HepG2 (cell line): Measurements from ENCODE around the gene EEF1AKMT3. TPM values are rescaled to one million over a fixed set of nuclear protein-coding genes. Genes with fewer than 3 reads are reported as not detected.

Experiments used
- ATF1 ChIP-seq: IDR thresholded peaks from 2 replicates; pipeline ENCODE4 v1.6.1; 2016; ENCODE audit warnings: mild to moderate bottlenecking, control low read depth
- CCAR2 ChIP-seq: fragments of 200-400 bp; formaldehyde crosslinking; optimal IDR thresholded peaks from 2 replicates; pipeline ENCODE3; 2018; ENCODE audit warnings: low read depth, mild to moderate bottlenecking, low read length, moderate library complexity
- DRAP1 ChIP-seq: IDR thresholded peaks from 2 replicates; pipeline ENCODE4 v1.6.1; 2016; ENCODE audit warnings: missing genetic modification reagents, missing compliant biosample characterization
- GMEB2 ChIP-seq: IDR thresholded peaks from 2 replicates; pipeline ENCODE4 v1.6.1; 2016; ENCODE audit warnings: missing biosample characterization, missing genetic modification reagents, low read depth
- HMGXB3 ChIP-seq: sonication (generic); formaldehyde crosslinking; IDR thresholded peaks from 2 replicates; pipeline ENCODE4 v1.4.0; 2020; ENCODE audit warnings: missing genetic modification reagents, borderline replicate concordance
- ISL2 ChIP-seq: sonication (generic); formaldehyde crosslinking; IDR thresholded peaks from 2 replicates; pipeline ENCODE4 v1.5.0; 2020; ENCODE audit warnings: missing genetic modification reagents
- REPIN1 ChIP-seq: sonication (generic); formaldehyde crosslinking; IDR thresholded peaks from 2 replicates; pipeline ENCODE4 v1.8.0; 2022; ENCODE audit warnings: missing genetic modification reagents, low read depth, mild to moderate bottlenecking, borderline replicate concordance
- RXRA ChIP-seq: sonication (generic); formaldehyde crosslinking; IDR thresholded peaks from 2 replicates; pipeline ENCODE4 v1.5.1; 2020; ENCODE audit warnings: missing genetic modification reagents
- SIX1 ChIP-seq: sonication (generic); formaldehyde crosslinking; IDR thresholded peaks from 2 replicates; pipeline ENCODE4 v1.4.0; 2020; ENCODE audit warnings: missing genetic modification reagents, borderline replicate concordance
- TFDP1 ChIP-seq: IDR thresholded peaks from 2 replicates; pipeline ENCODE4 v1.6.1; 2016; ENCODE audit warnings: missing compliant biosample characterization, missing genetic modification reagents, borderline replicate concordance
- THAP7 ChIP-seq: sonication (generic); formaldehyde crosslinking; IDR thresholded peaks from 2 replicates; pipeline ENCODE4 v1.8.1; 2023; ENCODE audit warnings: mild to moderate bottlenecking, missing genetic modification reagents
- THRA ChIP-seq: sonication (generic); formaldehyde crosslinking; IDR thresholded peaks from 2 replicates; pipeline ENCODE4 v1.4.0; 2020; ENCODE audit warnings: missing genetic modification reagents, borderline replicate concordance
- ZFP41 ChIP-seq: sonication (generic); formaldehyde crosslinking; IDR thresholded peaks from 2 replicates; pipeline ENCODE4 v1.4.0; 2020; ENCODE audit warnings: mild to moderate bottlenecking, missing genetic modification reagents, borderline replicate concordance
- ZNF225 ChIP-seq: sonication (generic); formaldehyde crosslinking; IDR thresholded peaks from 2 replicates; pipeline ENCODE4 v1.4.0; 2020; ENCODE audit warnings: mild to moderate bottlenecking, missing genetic modification reagents
- ZNF234 ChIP-seq: sonication (generic); formaldehyde crosslinking; conservative IDR thresholded peaks from 2 replicates; pipeline ENCODE4 v1.5.1; 2020; ENCODE audit warnings: mild to moderate bottlenecking, missing genetic modification reagents
- ZNF337 ChIP-seq: sonication (generic); formaldehyde crosslinking; IDR thresholded peaks from 2 replicates; pipeline ENCODE4 v1.5.1; 2020; ENCODE audit warnings: missing genetic modification reagents, low read depth, mild to moderate bottlenecking, borderline replicate concordance
- ZNF33A ChIP-seq: sonication (generic); formaldehyde crosslinking; IDR thresholded peaks from 2 replicates; pipeline ENCODE4 v1.5.1; 2020; ENCODE audit warnings: missing genetic modification reagents, mild to moderate bottlenecking, moderate library complexity, borderline replicate concordance
- ZNF567 ChIP-seq: sonication (generic); formaldehyde crosslinking; IDR thresholded peaks from 2 replicates; pipeline ENCODE4 v1.8.1; 2023; ENCODE audit warnings: mild to moderate bottlenecking, missing genetic modification reagents, borderline replicate concordance
- ZNF572 ChIP-seq: sonication (generic); formaldehyde crosslinking; IDR thresholded peaks from 2 replicates; pipeline ENCODE4 v1.5.1; 2020; ENCODE audit warnings: mild to moderate bottlenecking, missing genetic modification reagents
- polyA plus RNA-seq, 8 experiments: library from polyadenylated mRNA; depleted of rRNA in 3 of 8; stranded (reverse) in 7 of 8; unstranded in 1 of 8; fragments of >200 nt; fragmentation: Illumina TruSeq in 4 of 8; extraction: Trizol in 4 of 8; gene quantifications; 2 replicates each; pipeline versions ENCODE4 v1.2.1 to v1.2.3, GENCODE V29; 2011 to 2016; ENCODE audit warnings: low read depth in 4 of 8, missing spikeins in 1 of 8, mixed read lengths in 1 of 8; ENCODE audit not compliant: insufficient read depth in 1 of 8
- total RNA-seq, 5 experiments: library from RNA; depleted of rRNA; stranded (reverse); fragments of >200 nt; fragmentation: Illumina TruSeq; extraction: Trizol; gene quantifications; 2 replicates each; pipeline ENCODE4 v1.2.3, GENCODE V29; 2016; ENCODE audit warnings: low read depth in 1 of 5

Gene EEF1AKMT3
- total and polyA plus RNA-seq, 2 of the 13 experiments (the other 11 are each of a cell fraction or from before 2014, with no cell fraction given), result 4.7 to 11.4 TPM

- TF ChIP-seq HMGXB3 (CRISPR knock-in tag) (no peak), RXRA (CRISPR knock-in tag) (peak; percentile 50; the same call in 1 of the 2 replicates), SIX1 (CRISPR knock-in tag) (no peak), REPIN1 (CRISPR knock-in tag) (no peak), ZNF337 (CRISPR knock-in tag) (no peak), ATF1 (no peak), ZNF567 (0 out of 2 replicates have a peak, but pooled peaks have one; percentile 66), TFDP1 (CRISPR knock-in tag) (peak; percentile 42; the same call in 1 of the 2 replicates), ZNF572 (CRISPR knock-in tag) (0 out of 2 replicates have a peak, but pooled peaks have one; percentile 70), ZNF225 (CRISPR knock-in tag) (no peak), DRAP1 (CRISPR knock-in tag) (no peak), ISL2 (peak; percentile 55; the same call in 1 of the 2 replicates), THRA (CRISPR knock-in tag) (0 out of 2 replicates have a peak, but pooled peaks have one; percentile 18), ZNF234 (CRISPR knock-in tag) (no peak), GMEB2 (CRISPR knock-in tag) (no peak), THAP7 (CRISPR knock-in tag) (no peak), CCAR2 (no peak), ZNF33A (no peak), ZFP41 (CRISPR knock-in tag) (no peak; the same call in 1 of the 2 replicates)
Measured at GRCh38 chr12:57765003-57765697, 7.3 kb upstream of the EEF1AKMT3 start (continued).
